ENCODE measurements around the gene BBS9.

DNA sequence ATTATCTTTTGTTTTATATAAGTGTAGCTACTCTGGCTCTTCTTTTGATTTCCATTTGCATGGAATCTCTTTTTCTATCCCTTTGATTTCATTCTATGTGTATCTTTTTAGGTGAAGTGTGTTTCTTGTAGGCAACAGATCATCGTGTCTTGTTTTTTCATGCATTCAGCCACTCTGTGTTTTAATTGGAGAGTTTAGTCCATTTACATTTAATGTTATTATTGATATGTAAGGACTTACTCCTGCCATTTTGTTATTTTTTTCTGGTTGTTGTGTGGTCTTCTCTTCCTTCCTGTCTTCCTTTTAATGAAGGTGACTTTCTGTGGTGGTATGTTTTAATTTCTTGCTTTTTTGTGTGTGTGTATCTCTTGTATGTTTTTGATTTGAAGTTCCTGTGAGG lies 81.6 kb downstream of the BBS9 start:
- TF ChIP-seq EHMT2 (IDR thresholded peaks at IDR 0.05) = no peak
- TF ChIP-seq, protein P1, sequence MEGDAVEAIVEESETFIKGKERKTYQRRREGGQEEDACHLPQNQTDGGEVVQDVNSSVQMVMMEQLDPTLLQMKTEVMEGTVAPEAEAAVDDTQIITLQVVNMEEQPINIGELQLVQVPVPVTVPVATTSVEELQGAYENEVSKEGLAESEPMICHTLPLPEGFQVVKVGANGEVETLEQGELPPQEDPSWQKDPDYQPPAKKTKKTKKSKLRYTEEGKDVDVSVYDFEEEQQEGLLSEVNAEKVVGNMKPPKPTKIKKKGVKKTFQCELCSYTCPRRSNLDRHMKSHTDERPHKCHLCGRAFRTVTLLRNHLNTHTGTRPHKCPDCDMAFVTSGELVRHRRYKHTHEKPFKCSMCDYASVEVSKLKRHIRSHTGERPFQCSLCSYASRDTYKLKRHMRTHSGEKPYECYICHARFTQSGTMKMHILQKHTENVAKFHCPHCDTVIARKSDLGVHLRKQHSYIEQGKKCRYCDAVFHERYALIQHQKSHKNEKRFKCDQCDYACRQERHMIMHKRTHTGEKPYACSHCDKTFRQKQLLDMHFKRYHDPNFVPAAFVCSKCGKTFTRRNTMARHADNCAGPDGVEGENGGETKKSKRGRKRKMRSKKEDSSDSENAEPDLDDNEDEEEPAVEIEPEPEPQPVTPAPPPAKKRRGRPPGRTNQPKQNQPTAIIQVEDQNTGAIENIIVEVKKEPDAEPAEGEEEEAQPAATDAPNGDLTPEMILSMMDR (IDR thresholded peaks at IDR 0.05 in 2 of 3, conservative IDR thresholded peaks at IDR 0.05 in 1 of 3; ENCODE audit: insufficient read depth in 2 of 3, low read depth in 1 of 3, low read length in 3 of 3) = no peak
- TF ChIP-seq ETV6 (IDR thresholded peaks at IDR 0.05; ENCODE audit: borderline replicate concordance in 1 of 2, low read depth in 2 of 2, low read length in 1 of 2) = no peak
- no peak for TF ChIP-seq ETV6 (CRISPR knock-in tag; IDR thresholded peaks at IDR 0.05; ENCODE audit: borderline replicate concordance)
- no peak for TF ChIP-seq SMAD1 (IDR thresholded peaks at IDR 0.05; ENCODE audit: low read depth, low read length, partially characterized antibody)
- no peak for TF ChIP-seq CREM (IDR thresholded peaks at IDR 0.05; ENCODE audit: low read depth)
- no peak for TF ChIP-seq RBM25 (IDR thresholded peaks at IDR 0.05; ENCODE audit: low read depth, low read length, severe bottlenecking)
- no peak for TF ChIP-seq MTA3 (IDR thresholded peaks at IDR 0.05; ENCODE audit: borderline replicate concordance)
- no peak for TF ChIP-seq NR1H2 (CRISPR knock-in tag; IDR thresholded peaks at IDR 0.05)

Data from K562 (cell line).